Calu3 (cell line): ENCODE measurements around the gene TSC2. TPM values are rescaled to one million over a fixed set of nuclear protein-coding genes. Genes with fewer than 3 reads are reported as not detected.
A peak's percentile ranks its signal among the peaks of the same experiment; 100 is the strongest.

Experiments
- BruUV-seq: library from RNA; stranded (reverse); fragments of 400-500 nt; replicated peaks from 2 replicates; lab custom pipeline; 2021; lab: Mats Ljungman, UMichigan
- CTCF ChIA-PET: fragments of 300-600 bp; sonication (Branson Sonifier 250); formaldehyde crosslinking; loops from one replicate; lab custom pipeline; 2022; ENCODE audit warnings: antibody characterized with exemption; lab: Charles Lee
- DNase-seq: peaks from one replicate; pipeline ENCODE4 v3.0.0; 2022
- H3K27ac Mint-ChIP-seq: one replicate; pipeline ENCODE4 v1.8.0; 2022; ENCODE audit warnings: mixed read lengths; ENCODE audit not compliant: unreplicated experiment
- H3K27me3 Mint-ChIP-seq: one replicate; pipeline ENCODE4 v1.8.0; 2022; ENCODE audit warnings: mixed read lengths; ENCODE audit not compliant: unreplicated experiment
- H3K36me3 Mint-ChIP-seq: one replicate; pipeline ENCODE4 v1.8.0; 2022; ENCODE audit warnings: mild to moderate bottlenecking, moderate library complexity, mixed read lengths; ENCODE audit not compliant: insufficient read depth, unreplicated experiment
- H3K4me1 Mint-ChIP-seq: one replicate; pipeline ENCODE4 v1.8.0; 2022; ENCODE audit warnings: mild to moderate bottlenecking, low read depth, mixed read lengths; ENCODE audit not compliant: unreplicated experiment
- H3K4me3 Mint-ChIP-seq: one replicate; pipeline ENCODE4 v1.8.0; 2022; ENCODE audit warnings: mild to moderate bottlenecking, low read depth, moderate library complexity, mixed read lengths; ENCODE audit not compliant: unreplicated experiment
- H3K9me3 Mint-ChIP-seq: one replicate; pipeline ENCODE4 v1.8.0; 2022; ENCODE audit warnings: low read depth, mixed read lengths; ENCODE audit not compliant: unreplicated experiment
- intact Hi-C: fragments of 100-400 bp; cut with micrococcal nuclease; formaldehyde crosslinking; loops from one replicate; pipeline ENCODE4 v1.10.0; 2022; ENCODE audit not compliant: unreplicated experiment
- total RNA-seq: library from RNA; stranded (reverse); gene quantifications from 2 replicates; pipeline ENCODE4 v1.2.3, GENCODE V29; 2022
- TF ChIP-seq, protein P1 (sequence below): fragments of 200-600 bp; IDR thresholded peaks from one replicate; pipeline ENCODE4 v1.8.0; 2022; ENCODE audit warnings: antibody characterized with exemption; ENCODE audit not compliant: unreplicated experiment

The TSC2 gene
- total RNA-seq, 1 experiment from 2014 or later, result 170 TPM

DNA sequence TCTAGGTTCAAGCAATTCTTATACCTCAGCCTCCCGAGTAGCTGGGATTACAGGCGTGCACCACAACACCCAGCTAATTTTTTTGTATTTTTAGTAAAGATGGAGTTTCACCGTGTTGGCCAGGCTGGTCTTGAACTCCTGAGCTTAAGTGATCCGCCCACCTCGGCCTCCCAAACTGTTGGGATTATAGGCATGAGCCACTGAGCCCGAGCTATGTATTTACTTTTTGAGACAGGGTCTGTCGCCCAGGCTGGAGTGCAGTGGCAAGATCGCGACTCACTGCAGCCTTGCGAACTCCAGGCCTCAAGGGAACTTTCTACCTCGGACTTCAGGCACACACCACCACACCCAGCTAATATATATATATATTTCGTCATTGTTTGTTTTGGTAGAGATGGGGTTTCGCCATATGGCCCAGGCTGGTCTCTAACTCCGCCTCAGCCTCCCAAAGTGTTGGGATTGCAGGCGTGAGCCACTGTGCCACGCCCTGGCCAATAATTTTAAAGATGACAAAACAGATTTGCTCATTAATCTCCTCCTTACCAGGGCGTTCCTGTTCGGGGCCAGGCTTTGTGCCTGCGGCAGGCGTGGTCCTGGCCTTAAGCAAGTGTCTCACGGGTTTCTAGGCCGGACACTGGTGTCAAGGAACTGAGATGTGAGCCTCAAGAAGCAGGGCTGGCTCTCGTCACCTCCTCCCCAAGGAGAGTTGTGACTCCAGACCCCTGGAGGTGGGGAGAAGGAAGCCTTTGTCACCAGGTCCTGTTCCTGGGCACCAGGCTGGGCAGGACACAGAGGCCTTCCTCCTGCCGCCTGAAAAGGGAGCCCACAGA is 32.5 kb upstream of the TSC2 start:
- Mint-ChIP-seq H3K4me3 (no peak overlapping the region), H3K27me3 (peaks cover 30% of the 10 kb centered on the region), H3K36me3 (peaks cover 2% of the 10 kb centered on the region), H3K9me3 (no peaks in the 10 kb centered on the region), H3K4me1 (peaks cover 2% of the 10 kb centered on the region), H3K27ac (no peak overlapping the region)
- intact Hi-C loops, result no loop called here
- peak; percentile 53 for DNase-seq
- no TSS peak for BruUV-seq
- CTCF ChIA-PET, result interaction anchor here (2.1 kb wide), 1 partner anchor 11 kb away, joined by 9 read pairs; no protein-coding TSS in a partner anchor
- TF ChIP-seq, protein P1, sequence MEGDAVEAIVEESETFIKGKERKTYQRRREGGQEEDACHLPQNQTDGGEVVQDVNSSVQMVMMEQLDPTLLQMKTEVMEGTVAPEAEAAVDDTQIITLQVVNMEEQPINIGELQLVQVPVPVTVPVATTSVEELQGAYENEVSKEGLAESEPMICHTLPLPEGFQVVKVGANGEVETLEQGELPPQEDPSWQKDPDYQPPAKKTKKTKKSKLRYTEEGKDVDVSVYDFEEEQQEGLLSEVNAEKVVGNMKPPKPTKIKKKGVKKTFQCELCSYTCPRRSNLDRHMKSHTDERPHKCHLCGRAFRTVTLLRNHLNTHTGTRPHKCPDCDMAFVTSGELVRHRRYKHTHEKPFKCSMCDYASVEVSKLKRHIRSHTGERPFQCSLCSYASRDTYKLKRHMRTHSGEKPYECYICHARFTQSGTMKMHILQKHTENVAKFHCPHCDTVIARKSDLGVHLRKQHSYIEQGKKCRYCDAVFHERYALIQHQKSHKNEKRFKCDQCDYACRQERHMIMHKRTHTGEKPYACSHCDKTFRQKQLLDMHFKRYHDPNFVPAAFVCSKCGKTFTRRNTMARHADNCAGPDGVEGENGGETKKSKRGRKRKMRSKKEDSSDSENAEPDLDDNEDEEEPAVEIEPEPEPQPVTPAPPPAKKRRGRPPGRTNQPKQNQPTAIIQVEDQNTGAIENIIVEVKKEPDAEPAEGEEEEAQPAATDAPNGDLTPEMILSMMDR, result no peak

DNA sequence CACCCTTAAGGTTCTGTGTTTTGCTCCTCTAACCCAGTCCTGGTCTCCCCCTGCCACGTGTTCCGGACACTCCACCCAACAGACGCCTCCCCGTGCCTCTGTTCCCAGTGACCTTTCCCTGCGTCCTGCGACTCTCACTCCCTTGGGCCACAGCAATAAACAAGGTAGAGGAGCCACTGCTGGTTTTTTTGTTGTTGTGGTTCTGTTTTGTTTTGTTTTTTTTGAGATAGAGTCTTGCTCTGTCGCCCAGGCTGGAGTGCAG is 31.9 kb upstream of the TSC2 start:
- intact Hi-C loops, result no loop called here
- no peak overlapping the region for H3K27ac Mint-ChIP-seq
- H3K36me3 Mint-ChIP-seq, result no peaks in the 10 kb centered on the region
- H3K4me3 Mint-ChIP-seq, result no peak overlapping the region
- no peak for DNase-seq
- no peaks in the 10 kb centered on the region for H3K9me3 Mint-ChIP-seq
- CTCF ChIA-PET, result interaction anchor here (0.5 to 2.1 kb wide), 2 partner anchors 12 to 15 kb away, joined by 3 to 9 read pairs; no protein-coding TSS in a partner anchor
- TSS peak; percentile 35 for BruUV-seq
- TF ChIP-seq, protein P1, result no peak
- peaks cover 7% of the 10 kb centered on the region for H3K4me1 Mint-ChIP-seq
- peaks cover 35% of the 10 kb centered on the region for H3K27me3 Mint-ChIP-seq

DNA sequence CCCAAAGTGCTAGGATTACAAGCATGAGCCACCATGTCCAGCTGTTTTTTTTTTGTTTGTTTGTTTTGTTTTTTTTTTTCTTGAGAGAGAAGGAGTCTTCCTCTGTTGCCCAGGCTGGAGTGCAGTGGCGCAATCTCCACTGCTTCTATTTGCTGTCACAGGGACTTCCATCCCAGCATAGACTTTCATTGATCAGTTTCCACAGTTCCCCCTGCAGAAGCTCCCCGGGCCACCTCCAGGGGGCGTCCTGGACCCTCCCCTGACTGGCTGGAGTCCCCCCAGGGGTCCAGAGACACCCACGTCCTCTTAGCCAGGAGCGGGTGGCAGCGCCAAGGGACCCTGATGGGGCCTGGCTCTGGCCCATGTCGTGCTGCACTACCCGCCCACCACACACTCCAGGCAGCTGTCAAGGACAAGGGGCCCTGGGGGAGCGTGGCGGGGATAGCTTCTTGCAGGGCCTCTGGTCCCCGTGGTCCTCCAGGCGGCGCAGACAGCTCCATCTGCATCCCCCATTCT is 31.3 kb upstream of the TSC2 start:
- DNase-seq, result peak; percentile 36
- TF ChIP-seq, protein P1, result peak; percentile 71
- Mint-ChIP-seq H3K9me3 (no peaks in the 10 kb centered on the region), H3K27ac (no peak overlapping the region), H3K4me1 (peaks cover 8% of the 10 kb centered on the region), H3K36me3 (peaks cover 2% of the 10 kb centered on the region), H3K4me3 (no peak overlapping the region), H3K27me3 (peaks cover 41% of the 10 kb centered on the region)
- intact Hi-C loops, result no loop called here
- CTCF ChIA-PET, result interaction anchor here (0.5 to 2.1 kb wide), 2 partner anchors 13 to 16 kb away, joined by 3 to 9 read pairs; no protein-coding TSS in a partner anchor
- no TSS peak for BruUV-seq

DNA sequence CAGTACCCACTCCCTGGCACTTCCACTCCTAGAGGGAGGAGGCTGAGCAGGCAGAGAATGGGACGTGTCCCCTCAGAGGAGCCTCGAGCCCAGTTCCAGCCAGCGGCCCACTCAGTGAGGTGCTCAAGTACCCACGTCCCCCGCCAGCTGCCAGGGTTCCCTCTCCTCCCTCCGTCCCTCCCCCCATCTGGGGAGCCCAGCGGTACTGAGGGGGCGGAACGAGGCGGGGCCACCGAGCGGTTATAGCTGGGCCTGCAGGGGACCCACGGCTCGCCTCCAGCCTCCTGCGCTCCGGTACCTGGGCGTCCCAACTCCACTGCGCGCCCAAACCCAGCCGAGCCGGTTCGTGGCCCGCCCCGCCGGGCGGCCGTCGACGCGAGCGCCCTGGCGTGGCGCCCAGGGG is 28.3 kb upstream of the TSC2 start, which contains the start of gene NPW:
TSS of gene NPW (plus strand) at position 268 of the 403 bp plus-strand sequence.
- no peaks in the 10 kb centered on the region for H3K9me3 Mint-ChIP-seq
- TF ChIP-seq, protein P1, result no peak
- BruUV-seq, result no TSS peak
- peak; percentile 36 for DNase-seq
- H3K27ac Mint-ChIP-seq, result no peak within 1 kb of the TSS
- CTCF ChIA-PET, result interaction anchor here (0.6 kb wide), 1 partner anchor 116 kb away, joined by 3 read pairs; the partner anchor contains the start of gene PKD1
- intact Hi-C loops, result no loop called here
- H3K4me3 Mint-ChIP-seq, result peak within 1 kb of the TSS; percentile 66
- peaks cover 62% of the 10 kb centered on the region for H3K27me3 Mint-ChIP-seq
- H3K4me1 Mint-ChIP-seq, result peaks cover 30% of the 10 kb centered on the region
- H3K36me3 Mint-ChIP-seq, result peaks cover 29% of the 10 kb centered on the region
